HL-60 (cell line): Measurements from ENCODE around the gene CHCHD6.

Source experiments
- DNase-seq, 2 experiments: peaks; one replicate each; pipeline ENCODE4 v3.0.0-alpha.2; 2010 to 2020; ENCODE audit warnings: low read depth in 1 of 2, low spot score in 1 of 2
- H3K27ac ChIP-seq: fragments of 250-450 bp; sonication (Bioruptor Pico); replicated peaks from 2 replicates; pipeline ENCODE4 v1.5.1; 2020; ENCODE audit warnings: mild to moderate bottlenecking, moderate library complexity
- H3K27me3 ChIP-seq: fragments of 250-450 bp; sonication (Bioruptor Pico); 2 replicates; pipeline ENCODE4 v1.5.1; 2021; ENCODE audit warnings: mild to moderate bottlenecking, moderate library complexity; ENCODE audit not compliant: insufficient read depth, poor library complexity, severe bottlenecking
- H3K4me3 ChIP-seq: replicated peaks from 2 replicates; pipeline ENCODE4 v1.5.1; 2011; ENCODE audit warnings: mild to moderate bottlenecking, control low read depth, low read length; ENCODE audit not compliant: insufficient read depth
- CTCF ChIP-seq: IDR thresholded peaks from one replicate; pipeline ENCODE4 v1.5.1; 2011; ENCODE audit warnings: low read length, control low read depth, inconsistent platforms; ENCODE audit not compliant: insufficient read depth
- GABPA ChIP-seq: IDR thresholded peaks from 2 replicates; pipeline ENCODE4 v1.6.1; 2012; ENCODE audit warnings: low read depth
- POLR2AphosphoS5 ChIP-seq: IDR thresholded peaks from 2 replicates; pipeline ENCODE4 v1.6.1; 2012; ENCODE audit warnings: low read depth
- REST ChIP-seq: IDR thresholded peaks from 2 replicates; pipeline ENCODE4 v1.6.1; 2012; ENCODE audit warnings: low read depth; ENCODE audit not compliant: insufficient replicate concordance
- SPI1 ChIP-seq: IDR thresholded peaks from 2 replicates; pipeline ENCODE4 v1.6.1; 2012; ENCODE audit warnings: low read depth, mild to moderate bottlenecking, borderline replicate concordance

The CHCHD6 gene

GRCh38 chr3:127003175-127003555 is 299.1 kb downstream of the CHCHD6 start:
- TF ChIP-seq SPI1 (no peak), POLR2AphosphoS5 (no peak), REST (no peak)
- no peak for DNase-seq
- Histone ChIP-seq H3K27ac (no peak overlapping the region), H3K4me3 (no peak overlapping the region), H3K27me3 (no peaks in the 10 kb centered on the region)

GRCh38 chr3:127003601-127004280 is 299.7 kb downstream of the CHCHD6 start:
- H3K27ac ChIP-seq, result no peak overlapping the region

GRCh38 chr3:127004641-127005397 is 300.8 kb downstream of the CHCHD6 start:
- no peak for TF ChIP-seq GABPA
- no peak for TF ChIP-seq SPI1
- no peak for TF ChIP-seq POLR2AphosphoS5
- TF ChIP-seq CTCF, result no peak
- TF ChIP-seq REST, result no peak
- DNase-seq, result no peak
- Histone ChIP-seq H3K4me3 (no peak overlapping the region), H3K27ac (no peak overlapping the region), H3K27me3 (no peaks in the 10 kb centered on the region)

More at GRCh38 chr3:127003601-127004280, 299.7 kb downstream of the CHCHD6 start:
- Histone ChIP-seq H3K27me3 (no peaks in the 10 kb centered on the region), H3K4me3 (no peak overlapping the region)
- TF ChIP-seq REST (no peak), POLR2AphosphoS5 (no peak), CTCF (no peak), SPI1 (no peak), GABPA (no peak)
- DNase-seq, result no peak
